Esophagus (tissue), 2 donors: Measurements from ENCODE around the gene PLCL2. TPM values are rescaled to one million over a fixed set of nuclear protein-coding genes. Genes with fewer than 3 reads are reported as not detected.
"Not testable (repeated sequence)": the region's sequence is repeated elsewhere in the genome, so short reads cannot be mapped to it uniquely, and the experiment has no call there.

ENCODE experiments used
- H3K27ac ChIP-seq, 2 donors: one replicate each; pipeline ENCODE4 v1.5.1; 2013; ENCODE audit warnings: low read depth in 2 of 2, mild to moderate bottlenecking in 2 of 2, inconsistent platforms in 1 of 2, low read length in 1 of 2, moderate library complexity in 1 of 2
- H3K27me3 ChIP-seq, 2 donors: one replicate each; pipeline ENCODE4 v1.6.1; 2013; ENCODE audit warnings: low read length in 2 of 2, control low read depth in 1 of 2, mild to moderate bottlenecking in 1 of 2; ENCODE audit not compliant: insufficient read depth in 2 of 2, control insufficient read depth in 1 of 2
- H3K36me3 ChIP-seq, 2 donors: one replicate each; pipeline ENCODE4 v1.6.1; 2013; ENCODE audit warnings: low read length in 1 of 2; ENCODE audit not compliant: control insufficient read depth in 2 of 2, insufficient read depth in 2 of 2
- H3K4me1 ChIP-seq, 2 donors: one replicate each; pipeline ENCODE4 v1.6.1; 2013; ENCODE audit warnings: low read length in 1 of 2; ENCODE audit not compliant: control insufficient read depth in 2 of 2, insufficient read depth in 2 of 2
- H3K4me3 ChIP-seq, 2 donors: one replicate each; pipeline ENCODE4 v1.5.1; 2013; ENCODE audit warnings: low read length in 2 of 2, mild to moderate bottlenecking in 2 of 2, low read depth in 1 of 2, moderate library complexity in 1 of 2
- H3K9me3 ChIP-seq, 2 donors: one replicate each; pipeline ENCODE4 v1.6.1; 2013; ENCODE audit warnings: mild to moderate bottlenecking in 2 of 2, low read depth in 1 of 2, low read length in 1 of 2, moderate library complexity in 1 of 2; ENCODE audit not compliant: control insufficient read depth in 2 of 2, insufficient read depth in 1 of 2
- WGBS, 2 donors: extraction: QIAGEN DNeasy Blood & Tissue Kit; methylation state at CpG; one replicate each; pipeline ENCODE4 v1.1.7; 2013; 5-methylcytosine and 5-hydroxymethylcytosine counted together
- polyA plus RNA-seq, 2 donors: library from polyadenylated mRNA; stranded (reverse); fragments of 200-250 nt; gene quantifications; one replicate each; pipeline ENCODE4 v1.2.3, GENCODE V29; 2013
- donor health status: healthy with polysubstance abuse.
- donor health status: Bipolar disorder and iron deficiency.

PLCL2 gene
- polyA plus RNA-seq, 2 donors: 0.22 to 0.35 TPM

GRCh38 chr3:16942955-16943354, 58.2 kb downstream of the PLCL2 start:
- WGBS, 2 donors: 22 to 41% methylated on average over 1 of the region's 1 CpG

GRCh38 chr3:16943857-16944256, 59.1 kb downstream of the PLCL2 start:
- Histone ChIP-seq H3K4me3 (no peak overlapping the region), H3K9me3 (no peaks in the 10 kb centered on the region), H3K27ac (no peak overlapping the region), H3K27me3 (no peaks in the 10 kb centered on the region), H3K36me3 (no peaks in the 10 kb centered on the region), H3K4me1 (no peaks in the 10 kb centered on the region)

More at GRCh38 chr3:16942955-16943354, 58.2 kb downstream of the PLCL2 start:
- H3K9me3 ChIP-seq: no peaks in the 10 kb centered on the region
- no peaks in the 10 kb centered on the region for H3K4me1 ChIP-seq
- no peaks in the 10 kb centered on the region for H3K27me3 ChIP-seq
- no peaks in the 10 kb centered on the region for H3K36me3 ChIP-seq
- H3K27ac ChIP-seq: no peak overlapping the region
- H3K4me3 ChIP-seq: no peak overlapping the region

GRCh38 chr3:16944356-16944755, 59.6 kb downstream of the PLCL2 start:
- H3K9me3 ChIP-seq: no peaks in the 10 kb centered on the region
- no peak overlapping the region for H3K4me3 ChIP-seq
- no peaks in the 10 kb centered on the region for H3K36me3 ChIP-seq
- no peak overlapping the region for H3K27ac ChIP-seq
- H3K27me3 ChIP-seq: no peaks in the 10 kb centered on the region
- no peaks in the 10 kb centered on the region for H3K4me1 ChIP-seq
- WGBS, 2 donors: 68 to 84% methylated on average over 1 of the region's 1 CpG

GRCh38 chr3:16945330-16945729, 60.6 kb downstream of the PLCL2 start:
- H3K36me3 ChIP-seq: no peaks in the 10 kb centered on the region

GRCh38 chr3:16950282-16950681, 65.5 kb downstream of the PLCL2 start:
- Histone ChIP-seq H3K36me3 (no peaks in the 10 kb centered on the region), H3K27me3 (no peaks in the 10 kb centered on the region), H3K4me1 (no peaks in the 10 kb centered on the region), H3K27ac (no peak overlapping the region), H3K4me3 (no peak overlapping the region), H3K9me3 (no peaks in the 10 kb centered on the region)
- 92 to 95% methylated on average over 2 of the region's 2 CpGs for WGBS, 2 donors

More at GRCh38 chr3:16945330-16945729, 60.6 kb downstream of the PLCL2 start:
- no peak overlapping the region for H3K27ac ChIP-seq
- H3K4me1 ChIP-seq: no peaks in the 10 kb centered on the region
- no peak overlapping the region for H3K4me3 ChIP-seq
- no peaks in the 10 kb centered on the region for H3K9me3 ChIP-seq
- H3K27me3 ChIP-seq: no peaks in the 10 kb centered on the region

GRCh38 chr3:16950845-16951244, 66.1 kb downstream of the PLCL2 start:
- Histone ChIP-seq H3K4me3 (no peak overlapping the region), H3K36me3 (no peaks in the 10 kb centered on the region), H3K9me3 (no peaks in the 10 kb centered on the region), H3K4me1 (no peaks in the 10 kb centered on the region), H3K27me3 (no peaks in the 10 kb centered on the region), H3K27ac (no peak overlapping the region)
- 82 to 90% methylated on average over 1 of the region's 1 CpG for WGBS, 2 donors

GRCh38 chr3:16957852-16958251, 73.1 kb downstream of the PLCL2 start:
- not testable (repeated sequence) for H3K4me3 ChIP-seq, H3K9me3 ChIP-seq, H3K27ac ChIP-seq, H3K27me3 ChIP-seq, H3K4me1 ChIP-seq, H3K36me3 ChIP-seq
- 79 to 87% methylated on average over 2 to 3 of the region's 3 CpGs for WGBS, 2 donors

- H3K27me3 ChIP-seq: no peaks in the 10 kb centered on the region
- H3K36me3 ChIP-seq: no peaks in the 10 kb centered on the region
- H3K9me3 ChIP-seq: no peaks in the 10 kb centered on the region
- no peaks in the 10 kb centered on the region for H3K4me1 ChIP-seq
- 92 to 98% methylated on average over 2 of the region's 2 CpGs for WGBS, 2 donors
- H3K4me3 ChIP-seq: no peak overlapping the region
- no peak overlapping the region for H3K27ac ChIP-seq
These were observed 75.4 kb downstream of the PLCL2 start for GRCh38 chr3:16960125-16960524.

- H3K36me3 ChIP-seq: no peaks in the 10 kb centered on the region
- no peaks in the 10 kb centered on the region for H3K9me3 ChIP-seq
- WGBS, 2 donors: 78 to 80% methylated on average over 4 of the region's 4 CpGs
- no peak overlapping the region for H3K4me3 ChIP-seq
- no peak overlapping the region for H3K27ac ChIP-seq
- no peaks in the 10 kb centered on the region for H3K27me3 ChIP-seq
- no peaks in the 10 kb centered on the region for H3K4me1 ChIP-seq
These were observed 77.0 kb downstream of the PLCL2 start for GRCh38 chr3:16961621-16962205.

GRCh38 chr3:16975083-16975482, 90.3 kb downstream of the PLCL2 start:
- 70 to 78% methylated on average over 3 of the region's 3 CpGs for WGBS, 2 donors
- no peaks in the 10 kb centered on the region for H3K27me3 ChIP-seq
- no peak overlapping the region for H3K27ac ChIP-seq
- H3K9me3 ChIP-seq: no peaks in the 10 kb centered on the region
- H3K4me3 ChIP-seq: no peak overlapping the region
- H3K36me3 ChIP-seq: no peaks in the 10 kb centered on the region
- H3K4me1 ChIP-seq: peaks cover 0 to 3% of the 10 kb centered on the region in 2 donors
